Placental pericyte (primary cell): ENCODE measurements around the gene SLC35A3. TPM values are rescaled to one million over a fixed set of nuclear protein-coding genes. Genes with fewer than 3 reads are reported as not detected.

ENCODE experiments used
- small RNA-seq: library from RNA; depleted of rRNA; stranded (forward); fragments of <200 nt; gene quantifications from one replicate; pipeline ENCODE3, GENCODE V24; 2012; ENCODE audit warnings: low replicate concordance
- total RNA-seq: library from RNA; depleted of rRNA; stranded (reverse); fragments of >200 nt; gene quantifications from 2 replicates; pipeline ENCODE4 v1.2.3, GENCODE V29; 2012

SLC35A3 gene
- total RNA-seq = 13.8 and 31.2 TPM in 2 replicates

DNA sequence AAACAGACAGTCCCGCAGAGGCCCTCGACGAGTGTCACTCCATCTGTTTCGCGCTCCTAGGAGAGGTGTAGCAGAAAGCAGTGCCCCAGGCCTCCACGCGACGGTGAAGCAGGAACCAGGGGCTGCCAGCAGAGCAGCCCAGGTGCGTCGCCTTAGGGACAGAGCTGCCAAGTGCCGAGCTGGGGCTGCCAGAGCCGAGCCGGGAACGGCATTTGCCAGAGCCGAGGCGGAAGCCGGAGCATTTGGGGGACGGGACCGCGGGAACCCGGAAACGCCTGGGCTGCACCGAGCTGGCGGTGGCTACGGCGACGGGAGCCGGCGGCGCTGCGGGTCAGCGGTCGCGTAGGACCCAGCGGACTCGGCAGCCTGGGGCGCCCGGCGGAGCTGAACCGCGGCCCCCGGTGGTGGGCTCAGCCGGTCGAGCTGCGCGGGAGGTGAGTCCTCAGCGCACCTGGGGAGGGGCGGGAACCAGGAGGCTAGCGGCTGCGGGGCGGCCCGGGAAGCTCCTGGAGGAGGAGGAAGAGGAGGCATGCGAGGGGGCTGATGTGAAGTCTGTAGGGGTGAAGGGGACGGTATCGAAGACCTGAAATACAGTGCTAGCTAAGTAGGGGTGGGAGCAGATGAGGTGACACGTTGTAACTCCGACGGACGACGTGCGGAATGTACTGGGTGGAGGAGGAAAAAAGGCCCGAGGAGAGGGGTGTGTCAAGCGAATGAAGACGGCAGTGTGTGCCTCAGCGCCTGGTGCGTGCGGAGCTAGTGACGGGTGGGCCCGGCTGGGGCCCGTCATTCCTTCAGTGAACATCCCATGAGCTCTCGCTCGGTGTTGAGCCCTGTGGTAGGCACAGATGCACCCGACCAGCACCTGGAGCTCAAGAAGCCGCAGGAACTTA is at the start of gene SLC35A3:
SLC35A3 (plus strand) TSS at position 268 of the 893 bp plus-strand sequence. CDS start 23,559 bp downstream, outside the sequence.

Small RNA genes within 50 kb of the gene (small RNA-seq; reads per million reads assigned to genes)
- gene RNU6-1318P (0.10 reads per million), gene RNU6-750P (not detected)

Other genes with a start within 250 kb of the SLC35A3 start
- gene FRRS1, start 203.4 kb upstream of the SLC35A3 start, total RNA-seq = 21.2 and 22.8 TPM in 2 replicates
- 6.8 and 9.2 TPM in 2 replicates for gene AGL, start 119.6 kb upstream of the SLC35A3 start, total RNA-seq
- gene SASS6, start 162.9 kb downstream of the SLC35A3 start, total RNA-seq = 0.88 and 8.9 TPM in 2 replicates
- 9.2 and 16.9 TPM in 2 replicates for gene TRMT13, start 163.2 kb downstream of the SLC35A3 start, total RNA-seq
- 0.57 and 0.88 TPM in 2 replicates for gene LRRC39, start 208.3 kb downstream of the SLC35A3 start, total RNA-seq